Measurements from ENCODE around the gene KRTCAP2. TPM values are rescaled to one million over a fixed set of nuclear protein-coding genes. Genes with fewer than 3 reads are reported as not detected.
A peak's percentile ranks its signal among the peaks of the same experiment; 100 is the strongest.

KRTCAP2 gene
- total RNA-seq, 1 donor from 2014 or later = 117 TPM

GRCh38 chr1:155179112-155180031, 6.3 kb upstream of the KRTCAP2 start:
- intact Hi-C loops (cut with DNase I) = loop anchor here (5.0 kb wide), 1 partner anchor 48 kb away; no protein-coding TSS in a partner anchor
- DNase-seq (ENCODE audit: extremely low spot score in 2 of 2) = peak in 1 of 2 donors; percentile 81
- H3K36me3 ChIP-seq = no peaks in the 10 kb centered on the region
- peaks cover 12% of the 10 kb centered on the region for H3K4me1 ChIP-seq
- TF ChIP-seq CTCF (IDR thresholded peaks at IDR 0.05) (no peak), POLR2AphosphoS5 (IDR thresholded peaks at IDR 0.05; ENCODE audit: insufficient read depth in 1 of 2, low read depth in 1 of 2) (no peak), POLR2A (IDR thresholded peaks at IDR 0.05) (no peak)
- no peak overlapping the region for H3K27ac ChIP-seq
- H3K9me3 ChIP-seq = no peaks in the 10 kb centered on the region
- H3K27me3 ChIP-seq = no peaks in the 10 kb centered on the region
- no peak overlapping the region for H3K4me3 ChIP-seq

- Histone ChIP-seq H3K4me3 (no peak overlapping the region), H3K36me3 (no peaks in the 10 kb centered on the region), H3K4me1 (peaks cover 18% of the 10 kb centered on the region), H3K27me3 (no peaks in the 10 kb centered on the region), H3K27ac (no peak overlapping the region), H3K9me3 (no peaks in the 10 kb centered on the region)
- peak in 1 of 2 donors; percentile 85 for DNase-seq (ENCODE audit: extremely low spot score in 2 of 2)
- intact Hi-C loops (cut with DNase I) = loop anchor here (5.0 kb wide), 1 partner anchor 49 kb away; no protein-coding TSS in a partner anchor
- no peak for TF ChIP-seq CTCF (IDR thresholded peaks at IDR 0.05)
- TF ChIP-seq POLR2A (IDR thresholded peaks at IDR 0.05) = no peak
- TF ChIP-seq POLR2AphosphoS5 (IDR thresholded peaks at IDR 0.05; ENCODE audit: insufficient read depth in 1 of 2, low read depth in 1 of 2) = no peak
These were observed 5.5 kb upstream of the KRTCAP2 start for GRCh38 chr1:155178441-155179111.

GRCh38 chr1:155177918-155178281, 4.8 kb upstream of the KRTCAP2 start:
- H3K27ac ChIP-seq = no peak overlapping the region
- TF ChIP-seq POLR2A (IDR thresholded peaks at IDR 0.05) (no peak), CTCF (IDR thresholded peaks at IDR 0.05) (no peak), POLR2AphosphoS5 (IDR thresholded peaks at IDR 0.05; ENCODE audit: insufficient read depth in 1 of 2, low read depth in 1 of 2) (no peak)
- peaks cover 23% of the 10 kb centered on the region for H3K4me1 ChIP-seq
- no peaks in the 10 kb centered on the region for H3K36me3 ChIP-seq
- intact Hi-C loops (cut with DNase I) = loop anchor here (5.0 kb wide), 1 partner anchor 49 kb away; no protein-coding TSS in a partner anchor
- H3K4me3 ChIP-seq = no peak overlapping the region
- DNase-seq (ENCODE audit: extremely low spot score in 2 of 2) = peak in 1 of 2 donors; percentile 83
- H3K9me3 ChIP-seq = no peaks in the 10 kb centered on the region
- no peaks in the 10 kb centered on the region for H3K27me3 ChIP-seq

- Histone ChIP-seq H3K27me3 (no peaks in the 10 kb centered on the region), H3K9me3 (no peaks in the 10 kb centered on the region), H3K36me3 (no peaks in the 10 kb centered on the region), H3K4me3 (no peak overlapping the region), H3K4me1 (peaks cover 27% of the 10 kb centered on the region), H3K27ac (no peak overlapping the region)
- DNase-seq (ENCODE audit: extremely low spot score in 2 of 2) = peak; percentile 80 to 88
- TF ChIP-seq POLR2A (IDR thresholded peaks at IDR 0.05) (no peak), POLR2AphosphoS5 (IDR thresholded peaks at IDR 0.05; ENCODE audit: insufficient read depth in 1 of 2, low read depth in 1 of 2) (no peak), CTCF (IDR thresholded peaks at IDR 0.05) (no peak)
- intact Hi-C loops (cut with DNase I) = loop anchor here (5.0 kb wide), 1 partner anchor 50 kb away; no protein-coding TSS in a partner anchor
These were observed 4.3 kb upstream of the KRTCAP2 start for GRCh38 chr1:155177192-155177917.
